HG03045 (cell line): ENCODE results near the gene TMOD3.

Source experiments
- ATAC-seq: cut with Tn5 transposase; IDR thresholded peaks from one replicate; pipeline ENCODE4 v1.9.1; 2021; ENCODE audit warnings: mild to moderate bottlenecking, moderate library complexity; ENCODE audit not compliant: unreplicated experiment

The TMOD3 gene

DNA sequence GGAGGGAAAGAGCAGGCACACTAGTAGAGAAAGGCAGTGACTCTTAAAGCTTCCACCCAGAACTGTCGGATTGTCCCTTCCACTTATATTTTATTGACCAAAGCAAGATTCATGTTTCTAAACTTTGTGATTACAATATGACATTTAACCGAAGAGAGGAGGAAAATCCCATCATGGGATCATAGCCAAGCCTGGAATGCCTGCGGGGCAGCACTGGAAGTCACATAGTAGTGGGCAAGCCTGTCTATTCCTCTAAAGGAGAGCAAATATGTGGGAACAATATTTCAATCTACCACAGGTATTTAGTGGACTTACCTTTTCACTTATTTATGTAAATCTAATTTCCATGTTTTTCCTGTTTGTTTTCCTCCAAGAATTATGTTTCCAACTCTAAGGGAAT is 3.8 kb upstream of the TMOD3 start:
- no peak for ATAC-seq

DNA sequence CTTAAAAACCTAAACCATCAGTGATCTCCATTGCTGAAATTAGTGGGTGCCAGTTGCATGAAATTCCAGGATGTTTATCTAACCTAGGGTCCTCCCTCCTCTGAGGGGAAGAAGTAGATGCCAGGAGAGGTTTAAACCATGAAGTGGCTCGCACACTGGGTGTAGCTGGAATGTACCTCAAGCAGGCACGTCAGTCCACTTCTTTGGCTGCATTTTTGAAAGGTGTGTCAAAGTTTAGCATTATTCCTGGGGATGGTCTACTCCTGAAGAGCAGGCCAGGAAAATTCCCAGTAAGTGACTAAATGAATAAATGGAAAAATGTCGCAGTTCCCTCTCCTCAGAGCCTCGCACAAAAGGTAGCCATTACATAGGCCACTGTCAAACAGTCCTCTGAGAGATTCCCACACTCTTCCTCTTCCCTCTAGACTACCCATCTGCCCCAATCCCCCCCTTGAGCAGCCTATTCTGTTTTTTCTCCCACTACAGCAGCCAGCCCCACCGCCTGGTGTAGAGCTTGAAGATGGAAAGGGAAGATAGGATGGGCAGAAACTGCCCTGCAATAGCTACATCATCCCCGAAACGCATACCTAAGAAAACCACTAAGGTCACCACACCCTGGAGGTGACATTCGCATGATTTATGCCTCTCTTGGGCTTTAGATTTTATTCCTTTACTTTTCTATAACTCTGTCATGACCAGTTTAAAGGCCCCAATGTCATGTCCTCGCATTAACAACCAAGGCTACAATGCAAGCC is 655 bp upstream of the TMOD3 start:
- no peak for ATAC-seq

DNA sequence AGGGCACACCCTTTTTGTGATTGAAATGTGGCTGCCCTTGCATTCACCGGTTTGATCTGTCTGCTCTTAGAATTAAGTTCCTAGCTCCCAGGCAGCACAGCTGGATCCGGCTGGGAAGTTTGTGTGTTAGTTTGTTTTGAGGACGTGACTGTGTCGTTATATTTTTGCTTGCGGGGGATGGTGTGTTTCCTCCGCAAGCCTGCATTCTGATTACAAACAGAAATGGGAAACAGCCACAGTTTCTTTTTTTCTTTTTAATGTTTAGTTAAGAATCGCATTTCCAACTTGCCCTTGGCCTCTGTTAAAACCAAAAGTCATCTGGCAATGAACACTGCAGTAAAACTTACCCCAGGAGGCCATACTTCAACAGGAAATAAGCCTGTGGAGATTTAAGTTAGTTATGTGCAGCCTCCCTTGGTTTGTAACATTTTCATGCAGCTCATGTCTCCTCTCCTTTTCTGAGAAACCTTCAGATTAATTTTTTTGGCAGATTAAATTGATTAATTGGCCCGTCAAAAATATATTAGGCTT is 888 bp downstream of the TMOD3 start:
- no peak for ATAC-seq

DNA sequence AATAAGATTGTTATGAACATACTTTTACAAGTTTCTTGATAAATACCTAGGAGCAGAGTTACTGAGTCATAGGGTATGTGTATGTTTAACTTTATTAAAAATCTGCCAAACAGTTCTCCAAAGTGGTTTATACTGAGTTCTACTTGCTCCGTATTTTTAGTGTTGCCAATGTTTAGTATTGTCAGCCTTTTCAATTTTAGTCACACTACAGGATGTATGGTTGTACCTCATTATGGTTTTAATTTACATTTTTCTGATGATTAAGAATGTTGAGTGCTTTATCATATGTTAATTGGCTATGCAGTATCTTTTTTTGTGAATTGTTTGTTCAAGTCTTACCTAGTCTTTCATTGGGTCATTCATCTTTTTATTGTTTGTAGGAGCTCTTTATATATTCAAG is 4.3 kb downstream of the TMOD3 start:
- ATAC-seq, result no peak

DNA sequence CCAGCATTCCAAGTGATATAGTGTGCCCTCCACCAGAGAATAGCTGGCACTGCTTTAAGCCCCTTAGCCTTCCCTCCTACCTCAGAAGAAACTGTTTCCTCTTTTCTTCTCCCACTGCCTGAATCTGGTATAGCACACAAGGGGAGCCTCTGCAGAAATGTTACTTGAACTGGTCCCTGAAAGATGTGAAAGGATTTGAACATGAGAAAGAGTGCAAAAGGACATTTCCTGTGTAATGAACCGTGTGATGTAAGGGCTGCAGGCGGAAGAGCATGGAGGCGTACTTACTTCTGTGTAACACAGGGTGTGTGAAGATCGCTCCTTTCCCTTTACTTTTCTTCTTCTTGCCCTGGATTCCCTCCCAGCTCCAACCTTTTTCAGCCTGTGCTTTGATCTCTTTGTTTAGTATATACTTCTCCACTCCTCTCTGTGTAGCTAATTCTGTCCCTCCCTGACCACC is 8.4 kb downstream of the TMOD3 start:
- ATAC-seq, result no peak

DNA sequence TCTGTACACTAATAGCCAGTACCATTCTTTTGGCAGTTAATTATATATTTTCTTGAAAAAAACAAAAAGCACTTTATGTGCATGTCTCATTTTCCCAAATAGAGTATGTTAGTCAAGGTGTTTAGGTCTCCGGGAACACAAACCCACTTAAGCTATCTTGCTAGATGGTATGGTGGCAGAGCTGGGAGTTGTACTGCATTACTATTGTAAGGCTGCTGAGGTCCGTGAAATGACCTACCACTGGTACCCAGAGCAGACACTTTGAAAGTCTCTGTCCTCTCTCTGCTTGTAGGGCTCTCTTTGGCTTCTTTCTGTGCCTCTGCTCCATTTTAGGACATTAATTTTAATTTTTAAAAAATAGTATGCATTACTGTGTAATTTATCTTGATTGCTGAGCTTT is 8.8 kb downstream of the TMOD3 start:
- no peak for ATAC-seq

DNA sequence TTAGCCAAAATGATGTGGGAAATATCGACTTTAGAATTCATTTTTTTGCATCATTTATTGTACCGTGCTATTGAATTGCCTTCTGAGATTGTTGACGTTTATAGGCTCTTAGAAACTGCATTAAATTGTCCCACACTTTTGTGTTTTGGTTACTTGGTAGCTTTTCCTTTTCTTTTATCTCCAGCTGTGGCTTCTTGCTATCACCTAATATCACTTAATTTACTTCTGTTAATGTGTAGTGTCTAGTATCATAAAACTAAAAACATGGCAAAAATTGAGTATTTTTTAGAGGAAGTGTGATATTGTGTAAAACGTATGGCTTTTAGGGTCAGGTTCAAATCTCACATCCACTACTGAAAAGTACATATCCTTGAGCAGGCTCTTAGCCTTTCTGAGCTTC is 11.2 kb downstream of the TMOD3 start:
- ATAC-seq, result no peak

DNA sequence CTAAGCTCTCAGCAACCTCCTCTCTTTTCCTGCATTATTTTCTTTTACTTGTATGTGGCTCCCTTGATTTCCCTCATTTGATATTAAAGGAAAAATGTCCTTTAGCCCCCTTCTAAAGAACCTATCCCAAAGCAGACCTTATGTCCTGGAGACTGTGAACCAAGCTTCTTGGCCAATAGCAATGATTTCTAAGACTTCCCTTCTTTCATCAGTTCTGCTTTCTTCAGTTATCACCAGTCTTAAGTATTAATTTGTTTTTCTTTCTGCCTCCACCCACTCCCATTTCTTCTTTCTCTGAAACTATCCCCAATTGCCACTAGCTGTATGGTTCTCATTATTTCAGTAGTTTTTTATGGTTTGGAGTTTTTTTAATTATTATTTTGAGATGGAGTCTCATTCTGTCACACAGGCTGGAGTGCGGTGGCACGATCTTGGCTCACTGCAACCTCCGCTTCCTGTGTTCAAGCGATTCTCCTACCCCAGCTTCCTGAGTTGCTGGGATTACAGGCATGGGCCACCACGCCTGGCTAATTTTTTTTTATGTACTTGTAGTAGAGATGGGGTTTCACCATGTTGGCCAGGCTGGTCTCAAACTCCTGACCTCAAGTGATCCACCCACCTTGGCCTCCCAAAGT is 12.1 kb downstream of the TMOD3 start:
- ATAC-seq, result no peak

DNA sequence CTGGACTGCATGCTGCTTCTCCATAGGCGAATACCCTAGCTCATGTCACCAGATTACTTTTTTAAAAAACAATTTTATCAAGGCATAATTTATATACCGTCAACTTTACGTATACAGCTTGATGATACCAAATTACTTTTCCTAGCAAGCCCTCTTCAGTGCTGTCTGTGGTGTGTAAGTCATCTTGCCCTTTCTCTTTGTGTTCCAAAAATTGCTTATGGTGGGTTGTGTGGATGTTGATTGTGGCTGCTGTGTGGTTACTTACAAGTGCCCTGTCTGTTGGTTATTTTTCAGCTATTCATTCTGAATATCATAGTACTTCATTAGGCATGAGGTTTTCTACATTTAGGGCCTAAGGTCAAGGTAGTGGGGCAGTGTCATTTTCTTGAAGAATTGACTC is 12.8 kb downstream of the TMOD3 start:
- ATAC-seq, result no peak

DNA sequence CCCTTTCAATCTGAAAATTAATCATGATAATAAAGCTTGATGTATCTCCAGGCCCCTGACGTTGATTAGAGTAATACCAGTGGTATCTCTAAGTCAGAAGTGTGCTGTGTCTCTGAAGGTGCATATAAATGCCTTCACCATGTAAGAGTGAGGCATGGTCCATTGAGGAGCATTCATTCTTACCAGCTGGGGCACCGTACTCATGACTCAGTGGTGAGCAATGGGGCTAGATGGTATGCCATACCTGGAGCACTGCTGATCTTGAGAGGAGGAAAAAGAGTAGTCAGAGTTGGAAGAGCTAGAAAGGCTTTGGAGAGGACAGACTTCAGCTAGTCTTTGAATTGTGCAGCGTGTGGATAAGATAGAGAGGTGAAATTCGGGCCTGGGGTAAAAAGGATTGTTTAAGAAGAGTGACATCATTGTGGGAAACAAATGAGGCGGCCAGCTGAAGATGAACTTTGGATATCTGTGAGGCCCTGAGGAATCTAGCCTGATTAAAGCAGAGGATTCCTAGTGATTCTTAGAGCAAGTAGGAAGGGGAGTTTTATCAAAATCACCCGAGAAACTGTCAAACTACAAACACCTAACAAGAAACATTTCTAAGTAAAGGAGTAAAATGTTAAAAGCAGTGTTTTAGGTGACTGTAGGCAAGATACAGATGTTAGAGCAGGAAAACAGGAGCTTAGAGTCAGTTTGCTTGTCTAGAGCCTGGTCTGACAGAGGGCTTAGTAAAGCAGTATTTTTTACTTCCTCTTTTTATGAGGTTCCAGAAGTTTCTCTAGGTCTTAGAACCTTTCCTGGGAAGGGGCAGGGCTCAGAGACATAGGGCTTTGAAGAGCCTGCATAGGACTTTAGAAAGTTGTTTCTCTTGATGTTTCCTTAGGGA is 13.6 kb downstream of the TMOD3 start:
- ATAC-seq, result no peak

DNA sequence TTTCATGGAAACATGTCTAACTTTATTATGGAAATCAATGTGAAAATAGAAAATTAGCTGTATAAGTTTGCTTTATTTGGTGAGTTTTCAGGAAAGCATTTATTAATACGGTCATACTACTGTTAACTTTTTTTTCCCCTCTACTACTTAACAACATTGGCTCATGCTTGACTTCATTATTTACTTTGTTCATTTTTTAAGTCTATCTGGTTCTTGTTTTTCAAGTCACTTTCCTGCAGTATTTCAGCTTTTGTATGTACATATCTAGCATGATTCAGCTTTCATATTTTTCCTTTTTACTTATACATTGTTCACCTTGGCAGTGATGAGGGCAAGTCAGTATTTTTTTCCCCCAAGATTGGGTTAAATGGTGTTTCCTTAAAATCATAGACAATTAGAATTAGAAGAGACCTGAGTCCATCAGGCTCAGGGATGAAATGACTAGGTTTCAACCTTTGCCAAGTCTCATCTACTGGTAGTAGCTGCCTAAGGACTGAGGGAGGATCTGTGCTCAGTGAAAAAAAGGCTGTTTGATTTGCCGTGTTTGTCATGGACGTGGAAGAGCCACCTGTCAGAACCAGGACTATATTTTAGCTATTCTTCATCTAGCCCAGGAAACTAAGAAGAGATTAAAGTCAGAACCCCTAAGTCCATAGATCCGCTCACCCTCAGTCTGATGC is 15.4 kb downstream of the TMOD3 start:
- ATAC-seq, result no peak

DNA sequence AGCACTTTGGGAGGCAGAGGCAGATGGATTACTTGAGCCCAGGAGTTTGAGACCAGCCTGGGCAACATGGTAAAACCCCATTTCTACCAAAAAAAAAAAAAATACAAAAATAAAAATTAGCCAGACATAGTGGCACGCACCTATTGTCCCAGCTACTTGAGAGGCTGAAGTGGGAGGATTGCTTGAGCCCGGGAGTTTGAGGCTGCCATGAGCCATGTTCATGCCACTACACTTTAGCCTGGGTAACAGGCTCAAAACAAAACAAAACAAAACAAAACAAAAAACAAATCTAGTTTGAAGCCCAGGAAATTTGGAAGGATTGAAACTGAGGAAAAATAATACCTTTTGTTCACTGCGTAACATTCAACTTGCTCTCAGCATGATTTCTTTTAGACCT is 16.6 kb downstream of the TMOD3 start:
- no peak for ATAC-seq

DNA sequence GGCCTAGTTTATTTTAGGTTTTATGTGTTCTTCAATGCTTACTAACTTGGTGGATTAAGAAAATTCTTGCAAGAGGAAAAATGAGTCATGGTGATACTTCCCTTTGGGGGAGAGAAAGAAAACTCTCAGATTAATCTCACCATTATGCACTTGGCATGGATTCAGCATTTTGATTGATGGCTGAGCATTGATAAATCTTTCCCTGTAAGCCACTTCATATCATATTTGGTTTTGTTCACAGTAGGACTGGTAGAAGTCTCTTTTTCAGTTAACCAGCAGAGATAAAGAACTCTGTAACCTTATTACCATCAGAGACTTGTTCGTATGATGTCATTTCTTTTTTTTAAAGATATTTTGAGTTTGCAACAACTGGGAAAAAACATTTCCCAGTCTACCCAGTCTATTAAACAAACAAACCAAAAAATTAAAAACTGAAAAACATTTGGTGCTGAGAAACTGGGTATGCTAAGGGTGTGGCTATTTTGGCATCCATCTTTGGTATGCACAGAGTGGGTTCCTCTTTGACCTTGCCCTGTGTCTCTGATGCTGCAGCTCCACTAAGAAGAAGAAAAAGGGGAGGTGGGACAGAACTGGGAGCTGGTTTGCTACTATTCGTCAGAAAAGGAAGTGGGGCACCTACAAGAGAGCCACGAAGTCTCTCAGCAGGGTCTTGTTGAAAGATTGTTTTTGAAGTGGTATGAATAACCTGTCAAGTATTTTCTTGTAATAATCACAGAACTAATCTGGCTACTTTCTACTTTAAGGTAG is 17.2 kb downstream of the TMOD3 start:
- no peak for ATAC-seq

DNA sequence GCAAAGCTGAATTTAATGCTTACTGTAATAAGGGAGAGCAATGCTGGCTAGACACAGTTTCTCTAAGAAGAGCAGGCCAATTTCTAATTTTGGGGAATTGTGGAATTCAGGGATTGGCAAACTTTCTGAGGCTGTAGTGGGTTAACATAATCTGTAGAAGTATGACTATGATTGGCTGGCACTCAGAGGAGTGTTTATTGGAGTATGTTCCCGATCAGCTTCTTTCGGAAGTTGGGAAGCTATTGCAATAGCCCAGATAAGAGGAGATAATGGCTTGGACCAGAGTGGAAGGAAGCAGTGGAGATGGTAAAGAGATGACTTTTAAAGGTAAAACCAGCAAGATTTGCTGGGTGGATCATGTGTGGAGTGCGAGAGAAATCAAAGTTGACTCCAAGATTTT is 19.4 kb downstream of the TMOD3 start:
- ATAC-seq, result no peak

DNA sequence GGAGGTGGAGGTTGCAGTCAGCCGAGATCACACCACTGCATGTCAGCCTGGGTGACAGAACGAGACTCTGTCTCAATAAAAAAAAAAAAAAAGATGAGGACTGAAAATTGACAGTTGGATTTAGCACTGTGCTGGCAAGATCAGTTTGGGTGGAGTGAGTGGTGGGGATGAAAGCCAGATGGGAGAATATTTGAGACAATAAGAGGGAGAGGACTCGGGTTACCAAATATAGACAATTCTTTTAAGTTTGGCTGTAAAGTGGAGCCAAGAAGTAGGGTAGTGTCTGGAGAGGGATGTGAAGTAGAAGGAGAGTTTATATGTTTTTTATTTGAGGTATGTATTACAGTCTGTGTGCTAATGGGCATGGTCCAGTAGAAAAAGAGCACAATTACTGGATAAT is 20.4 kb downstream of the TMOD3 start:
- no peak for ATAC-seq

DNA sequence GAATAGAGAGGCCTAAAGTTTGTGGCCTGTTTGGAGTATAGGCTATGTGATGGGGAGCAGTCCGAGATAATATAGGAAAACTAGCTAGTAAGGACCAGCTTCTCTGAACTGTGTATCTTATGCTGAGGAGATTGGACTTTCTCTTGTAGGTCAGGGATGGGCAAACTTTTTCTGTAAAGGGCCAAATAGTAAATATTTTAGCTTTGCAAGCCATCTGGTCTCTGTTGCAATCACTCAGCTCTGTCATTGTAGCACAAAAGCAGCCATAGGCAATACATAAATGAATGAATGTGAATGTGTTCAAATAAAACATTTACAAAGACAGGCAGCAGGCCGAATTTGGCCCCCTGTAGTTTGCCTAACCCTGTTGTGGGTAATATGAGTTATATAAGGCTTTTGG is 24.5 kb downstream of the TMOD3 start:
- no peak for ATAC-seq

DNA sequence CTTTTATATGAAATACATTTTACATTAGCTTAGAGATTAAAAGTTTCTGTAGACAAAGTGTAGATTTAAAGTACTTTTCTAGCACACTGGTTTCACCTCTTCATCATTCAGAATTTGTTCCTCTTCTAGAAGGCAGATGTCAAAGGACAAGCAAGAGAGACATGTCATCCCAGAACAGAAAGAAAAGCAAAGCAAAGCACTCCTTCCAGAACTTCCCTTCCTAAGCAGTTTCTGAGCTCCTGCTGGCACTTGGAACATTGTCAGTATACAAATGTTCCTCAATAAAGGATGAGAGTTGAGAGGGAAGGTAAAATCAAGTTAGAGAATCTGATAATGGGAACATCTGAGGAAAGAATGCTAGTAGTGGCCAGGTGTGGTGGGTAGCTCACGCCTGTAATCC is 26.2 kb downstream of the TMOD3 start:
- no peak for ATAC-seq

DNA sequence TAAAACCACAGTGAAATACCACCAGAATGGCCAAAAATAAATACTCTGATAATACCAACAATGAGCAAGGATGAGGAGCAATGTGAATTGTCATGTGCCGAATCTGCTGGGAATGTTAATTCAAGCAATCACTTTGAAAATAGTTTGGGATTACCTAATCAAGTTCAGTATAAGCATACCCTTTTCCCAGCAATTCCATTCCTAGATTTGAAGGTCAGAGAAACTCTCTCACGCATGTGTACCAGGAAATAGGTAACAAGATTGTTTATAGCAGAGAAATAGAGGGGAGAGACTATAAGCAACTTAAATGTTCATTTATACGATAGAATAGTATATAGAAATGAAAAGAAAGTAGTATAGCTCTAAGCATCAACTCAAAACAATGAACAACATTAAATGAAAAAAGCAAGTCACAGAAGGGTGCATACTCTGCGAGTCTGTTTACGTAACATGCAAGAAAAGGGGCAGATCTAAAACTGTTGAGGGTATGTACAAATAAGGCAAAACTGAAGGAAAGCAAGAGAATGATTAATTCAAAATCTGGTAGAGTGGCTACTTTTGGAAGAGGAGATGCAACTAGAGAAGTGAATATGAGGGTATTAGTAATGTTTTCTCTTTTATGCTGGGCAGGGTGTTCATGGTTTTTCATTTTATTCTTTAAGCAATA is 27.4 kb downstream of the TMOD3 start:
- no peak for ATAC-seq

DNA sequence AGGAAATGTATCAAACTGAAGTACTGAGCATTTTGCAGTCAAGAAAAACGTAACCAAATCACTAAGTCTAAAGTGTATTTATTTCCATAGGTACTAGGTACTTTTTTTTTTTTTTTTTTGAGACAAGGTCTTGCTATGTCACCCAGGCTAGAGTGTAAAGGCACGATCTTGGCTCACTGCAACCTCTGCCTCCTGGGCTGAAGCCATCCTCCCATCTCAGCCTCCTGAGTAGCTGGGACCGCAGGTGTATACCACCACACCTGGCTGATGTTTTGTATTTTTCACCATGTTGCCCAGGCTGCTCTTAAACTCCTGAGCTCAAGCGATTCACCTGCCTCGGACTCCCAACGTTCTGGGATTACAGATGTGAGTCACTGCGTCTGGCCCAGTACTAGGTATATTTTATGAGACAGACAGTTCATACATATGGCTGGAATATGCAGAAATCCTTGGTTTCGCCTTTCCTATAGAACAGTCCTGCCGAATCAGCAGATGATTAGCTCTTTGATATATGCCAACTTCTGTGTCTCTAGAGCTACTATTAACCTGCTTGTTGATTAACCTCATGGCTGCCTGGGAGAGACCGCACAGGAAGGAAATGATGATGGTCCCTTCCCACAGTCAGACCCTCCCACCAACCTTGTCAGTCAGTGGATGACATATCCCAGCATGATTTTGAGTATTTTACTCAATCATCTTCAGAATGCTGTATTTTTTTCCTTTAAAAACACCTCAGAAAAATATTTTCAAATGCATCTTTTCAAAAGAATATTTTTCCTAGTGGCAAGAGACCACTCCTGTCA is 32.3 kb downstream of the TMOD3 start:
- ATAC-seq, result no peak
